Measurements from ENCODE around the gene CLIP3.
"Not testable (repeated sequence)": the region's sequence is repeated elsewhere in the genome, so short reads cannot be mapped to it uniquely, and the experiment has no call there.

Gene CLIP3, protein sequence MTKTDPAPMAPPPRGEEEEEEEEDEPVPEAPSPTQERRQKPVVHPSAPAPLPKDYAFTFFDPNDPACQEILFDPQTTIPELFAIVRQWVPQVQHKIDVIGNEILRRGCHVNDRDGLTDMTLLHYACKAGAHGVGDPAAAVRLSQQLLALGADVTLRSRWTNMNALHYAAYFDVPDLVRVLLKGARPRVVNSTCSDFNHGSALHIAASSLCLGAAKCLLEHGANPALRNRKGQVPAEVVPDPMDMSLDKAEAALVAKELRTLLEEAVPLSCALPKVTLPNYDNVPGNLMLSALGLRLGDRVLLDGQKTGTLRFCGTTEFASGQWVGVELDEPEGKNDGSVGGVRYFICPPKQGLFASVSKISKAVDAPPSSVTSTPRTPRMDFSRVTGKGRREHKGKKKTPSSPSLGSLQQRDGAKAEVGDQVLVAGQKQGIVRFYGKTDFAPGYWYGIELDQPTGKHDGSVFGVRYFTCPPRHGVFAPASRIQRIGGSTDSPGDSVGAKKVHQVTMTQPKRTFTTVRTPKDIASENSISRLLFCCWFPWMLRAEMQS

DNA sequence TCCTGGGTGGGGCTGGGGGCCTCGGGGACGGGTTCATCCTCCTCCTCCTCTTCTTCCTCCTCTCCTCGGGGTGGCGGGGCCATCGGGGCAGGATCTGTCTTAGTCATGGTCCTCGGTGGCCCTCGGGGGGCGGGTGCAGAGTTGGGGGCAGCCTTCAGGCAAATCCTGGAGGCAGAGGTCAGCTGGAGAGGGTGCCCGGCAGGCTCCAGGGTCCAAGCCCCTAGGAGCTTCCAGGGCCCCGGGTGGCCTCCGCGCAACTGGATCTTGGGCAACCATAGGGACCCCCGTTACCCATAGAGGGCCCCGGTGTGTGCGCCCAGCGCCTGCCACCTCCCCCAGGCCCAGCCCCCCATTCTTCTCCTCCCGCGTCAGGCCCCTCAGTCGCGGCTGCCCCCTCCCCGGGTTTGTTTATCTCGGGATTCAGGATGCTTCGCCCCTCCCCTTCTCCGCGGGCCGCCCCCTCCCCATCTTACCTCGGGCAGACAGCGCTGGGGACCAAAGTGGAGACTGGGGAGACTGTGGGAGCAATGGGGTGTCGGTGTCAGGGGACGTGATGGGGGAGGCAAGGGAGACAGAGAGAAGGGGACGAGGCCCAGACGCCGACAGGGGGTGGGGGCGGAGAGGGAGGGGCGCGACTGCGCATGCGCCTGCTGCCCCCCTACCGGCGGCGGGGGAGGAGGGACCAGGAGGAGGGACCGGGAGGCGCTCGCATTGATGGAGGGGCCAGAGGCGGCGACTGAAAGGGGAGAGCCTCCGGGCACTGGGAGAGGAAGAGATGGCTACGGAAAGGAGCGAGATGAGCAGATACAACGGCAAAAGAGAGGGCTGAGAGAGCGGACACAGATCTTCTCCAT, at the start of gene CLIP3:
Gene CLIP3, minus strand, starts transcription at position 623 of the 854 bp plus-strand sequence. Its CDS starts 516 bp downstream, at position 107.
- DNase-seq: peak in 54 of 56 donors; percentile 45 to 90 (median 79)

DNA sequence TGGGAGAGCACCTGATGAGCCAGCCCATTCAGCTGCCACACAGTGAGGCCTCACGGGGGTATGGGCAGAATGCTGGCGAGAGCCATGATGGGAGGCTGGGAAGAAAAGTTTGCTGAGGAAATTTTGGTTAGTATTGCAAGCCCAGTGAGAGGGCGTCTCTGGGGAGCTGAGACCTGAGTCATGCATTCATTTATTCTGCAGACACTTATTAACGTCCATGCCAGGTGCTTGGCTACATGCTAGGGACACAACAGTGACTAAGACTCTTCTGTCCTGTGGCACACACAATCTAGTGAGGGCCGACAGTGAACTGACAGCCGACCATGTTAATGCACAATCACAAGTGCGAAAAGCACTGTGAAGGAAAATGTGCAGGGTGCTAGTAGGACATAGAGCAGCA, 49.2 kb upstream of the CLIP3 start:
- DNase-seq: no peak

DNA sequence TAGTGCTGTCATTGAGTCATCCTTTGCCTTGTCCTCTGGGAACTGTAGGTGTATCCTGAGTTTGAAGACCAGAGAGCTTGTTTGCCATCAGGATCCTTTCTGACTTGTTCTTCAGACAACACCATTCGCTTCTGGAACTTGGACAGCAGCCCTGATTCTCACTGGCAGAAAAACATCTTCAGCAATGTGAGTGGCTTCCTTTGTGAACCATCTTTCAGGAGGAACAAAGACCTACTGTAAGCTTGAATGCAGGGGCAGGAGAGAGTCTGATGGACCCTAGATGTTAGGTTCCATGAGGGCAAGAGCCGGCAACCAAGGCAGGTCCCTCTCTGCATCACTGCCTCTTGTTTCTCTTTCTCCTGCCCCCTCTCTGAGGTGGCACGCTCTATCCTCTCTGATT, 48.7 kb upstream of the CLIP3 start:
- DNase-seq: peak in 45 of 56 donors; percentile 1 to 86 (median 55)

DNA sequence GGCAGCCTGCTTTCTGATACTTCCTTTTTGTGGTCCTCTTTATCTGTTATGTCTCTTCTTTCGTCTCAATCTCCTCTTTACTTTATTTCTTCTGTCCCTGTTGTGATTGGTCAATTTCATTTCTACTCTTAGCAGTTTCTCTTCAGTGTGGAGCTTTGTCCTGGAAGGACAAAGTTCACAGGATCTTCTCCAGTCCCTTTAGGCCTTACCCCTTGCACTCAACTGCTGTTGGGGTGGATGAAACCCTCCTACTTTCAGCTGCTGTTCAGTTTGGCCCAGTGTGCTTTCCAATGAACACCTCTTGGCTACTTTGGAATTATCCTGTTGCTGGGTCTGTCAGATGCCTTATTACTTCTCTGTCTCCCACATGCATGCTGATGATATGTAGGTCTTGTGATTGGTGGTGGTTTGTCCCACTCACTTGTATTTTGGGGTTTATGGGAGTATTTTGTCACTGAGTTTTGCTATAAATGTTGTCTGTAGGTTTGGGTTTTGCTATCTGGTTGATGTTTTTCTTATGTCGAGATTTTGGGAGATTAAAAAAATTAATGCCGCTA, 46.8 kb upstream of the CLIP3 start:
- no peak for DNase-seq

DNA sequence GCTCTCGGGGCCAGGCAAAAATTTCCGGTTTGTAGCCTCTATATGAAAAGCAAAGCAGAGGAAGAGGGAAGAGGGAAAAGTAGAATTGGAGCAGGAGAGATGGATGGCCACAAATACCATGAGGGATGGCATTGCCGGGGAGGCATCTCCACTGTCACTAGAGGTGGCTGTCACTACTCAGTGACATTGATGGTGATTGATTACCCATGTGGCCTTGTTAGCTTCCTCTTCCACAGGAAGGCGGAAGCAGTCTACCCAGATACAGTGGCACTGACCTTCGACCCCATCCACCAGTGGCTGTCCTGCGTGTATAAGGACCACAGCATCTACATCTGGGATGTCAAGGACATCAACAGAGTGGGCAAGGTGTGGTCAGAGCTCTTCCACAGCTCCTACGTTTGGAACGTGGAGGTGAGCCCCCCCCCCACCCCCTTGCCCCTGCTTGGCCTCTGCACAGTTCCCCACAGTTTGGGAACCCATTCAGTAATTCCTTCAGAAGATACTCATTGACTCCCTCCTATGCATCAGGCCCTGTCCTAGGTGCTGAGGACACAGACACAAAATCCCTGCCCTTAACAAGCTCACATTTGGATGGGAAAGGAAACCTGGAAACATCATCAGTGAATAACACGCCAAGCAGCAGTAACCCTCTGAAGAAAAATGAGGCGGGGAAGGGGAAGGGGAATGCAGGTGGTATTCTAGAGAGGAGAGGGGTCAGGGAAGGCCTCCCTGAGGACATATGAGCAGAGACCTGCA, 40.6 kb upstream of the CLIP3 start:
- DNase-seq: no peak

DNA sequence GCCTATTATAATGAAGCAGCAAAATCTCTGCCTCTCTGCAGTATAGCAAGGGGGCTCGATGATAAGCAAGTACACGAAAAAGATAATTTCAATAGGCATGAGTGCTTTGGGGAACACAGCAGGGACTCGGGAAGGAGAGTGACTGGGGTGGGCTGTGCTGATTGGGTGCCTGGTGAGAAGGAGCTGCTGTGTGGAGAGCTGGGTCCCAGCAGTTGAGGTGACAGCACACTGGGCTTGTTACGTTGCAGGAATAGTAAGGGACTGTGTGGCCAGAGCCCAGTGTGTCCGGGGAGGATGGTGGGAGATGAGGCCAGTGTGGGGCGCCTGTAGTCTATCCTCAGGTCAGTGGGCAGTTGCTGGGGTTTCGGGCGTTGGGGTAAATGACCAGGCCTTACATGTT, 39.4 kb upstream of the CLIP3 start:
- no peak for DNase-seq

DNA sequence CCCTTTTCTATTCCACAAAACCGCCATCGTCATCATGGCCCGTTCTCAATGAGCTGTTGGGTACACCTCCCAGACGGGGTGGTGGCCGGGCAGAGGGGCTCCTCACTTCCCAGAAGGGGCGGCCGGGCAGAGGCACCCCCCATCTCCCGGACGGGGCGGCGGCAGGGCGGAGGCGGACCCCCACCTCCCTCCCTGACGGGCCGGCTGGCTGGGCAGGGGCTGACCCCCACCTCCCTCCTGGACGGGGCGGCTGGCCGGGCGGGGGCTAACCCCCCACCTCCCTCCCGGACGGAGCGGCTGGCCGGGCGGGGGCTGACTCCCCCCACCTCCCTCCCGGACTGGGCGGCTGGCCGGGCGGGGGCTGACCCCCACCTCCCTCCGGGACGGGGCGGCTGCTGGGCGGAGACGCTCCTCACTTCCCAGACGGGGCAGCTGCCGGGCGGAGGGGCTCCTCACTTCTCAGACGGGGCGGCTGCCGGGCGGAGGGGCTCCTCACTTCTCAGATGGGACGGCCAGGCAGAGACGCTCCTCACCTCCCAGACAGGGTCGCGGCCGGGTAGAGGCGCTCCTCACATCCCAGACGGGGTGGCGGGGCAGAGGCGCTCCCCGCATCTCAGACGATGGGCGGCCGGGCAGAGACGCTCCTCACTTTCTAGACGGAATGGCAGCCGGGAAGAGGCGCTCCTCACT, 36.3 kb upstream of the CLIP3 start:
- not testable (repeated sequence) for DNase-seq

DNA sequence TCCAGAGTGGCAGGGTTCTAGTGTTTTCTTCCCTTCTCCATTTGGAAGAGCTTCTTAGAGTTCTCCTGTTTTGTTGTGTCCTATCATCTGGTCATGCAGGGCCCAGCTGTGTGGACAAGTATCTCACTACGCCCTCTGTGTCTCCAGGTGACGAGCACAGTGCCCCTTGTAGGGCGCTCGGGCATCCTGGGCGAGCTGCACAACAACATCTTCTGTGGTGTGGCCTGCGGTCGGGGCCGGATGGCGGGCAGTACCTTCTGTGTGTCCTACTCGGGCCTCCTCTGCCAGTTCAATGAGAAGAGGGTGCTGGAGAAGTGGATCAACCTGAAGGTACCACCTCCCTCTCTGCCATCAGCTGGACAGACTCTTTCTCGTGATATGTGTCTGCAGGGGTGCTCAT, 35.0 kb upstream of the CLIP3 start:
- DNase-seq: no peak

DNA sequence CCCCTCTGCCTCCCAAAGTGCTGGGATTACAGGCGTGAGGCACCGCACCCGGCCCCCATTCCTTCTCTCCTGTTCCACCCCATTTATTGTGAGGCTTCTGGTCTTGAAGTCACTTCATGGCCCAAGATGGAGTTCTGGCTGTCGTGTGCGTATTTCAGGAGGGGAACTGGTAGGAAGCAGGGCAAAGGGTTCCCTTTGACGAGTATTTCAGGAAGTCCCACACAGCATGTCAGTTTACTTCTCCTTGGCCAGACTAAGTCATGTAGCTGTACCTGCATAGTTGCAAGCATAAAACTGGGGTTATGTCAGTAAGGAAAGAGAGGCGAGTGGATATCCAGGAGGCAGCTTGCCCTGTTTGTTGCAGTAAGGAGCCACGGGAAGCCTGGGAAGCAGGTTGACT, 32.2 kb upstream of the CLIP3 start:
- no peak for DNase-seq

DNA sequence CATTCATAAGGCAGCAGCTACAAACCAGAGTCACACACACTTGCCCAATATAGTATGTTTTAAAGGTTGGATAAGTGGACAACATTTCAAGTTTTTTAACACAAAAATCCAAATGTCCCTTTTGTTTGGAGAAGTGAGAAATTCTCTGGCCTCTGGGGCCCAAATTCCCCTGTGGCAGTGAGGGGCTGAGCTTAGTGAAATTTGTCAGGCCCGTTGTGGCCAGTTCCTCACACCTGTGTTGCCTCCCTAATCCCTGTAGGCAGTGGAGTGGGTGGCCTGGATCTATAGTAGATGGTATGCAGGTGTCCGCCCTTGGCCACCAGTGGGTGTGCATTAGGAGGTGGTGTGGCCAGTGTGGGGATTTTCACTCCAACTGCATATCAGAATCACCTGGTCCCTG, 28.7 kb upstream of the CLIP3 start:
- DNase-seq: no peak

DNA sequence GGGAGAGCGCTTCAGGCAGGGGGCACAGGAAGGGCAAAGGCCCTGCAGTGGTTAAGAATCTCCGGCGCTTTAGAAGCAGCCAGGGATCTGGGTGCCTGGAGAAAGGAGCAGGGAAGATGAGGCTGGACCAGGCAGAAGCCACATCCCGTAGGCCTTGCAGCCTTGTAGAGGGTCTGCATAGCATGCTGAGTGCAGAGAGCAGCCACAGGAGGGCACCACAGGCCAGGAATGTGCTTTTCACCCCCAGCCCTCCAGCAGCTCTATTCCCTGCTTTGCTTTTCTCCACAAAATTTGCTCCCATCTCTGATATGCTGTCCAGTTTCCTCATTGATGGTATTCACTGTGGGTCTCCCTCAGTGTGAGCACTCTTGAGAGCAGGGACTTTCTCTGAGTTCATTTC, 27.8 kb upstream of the CLIP3 start:
- peak in 50 of 56 donors; percentile 7 to 84 (median 60) for DNase-seq

DNA sequence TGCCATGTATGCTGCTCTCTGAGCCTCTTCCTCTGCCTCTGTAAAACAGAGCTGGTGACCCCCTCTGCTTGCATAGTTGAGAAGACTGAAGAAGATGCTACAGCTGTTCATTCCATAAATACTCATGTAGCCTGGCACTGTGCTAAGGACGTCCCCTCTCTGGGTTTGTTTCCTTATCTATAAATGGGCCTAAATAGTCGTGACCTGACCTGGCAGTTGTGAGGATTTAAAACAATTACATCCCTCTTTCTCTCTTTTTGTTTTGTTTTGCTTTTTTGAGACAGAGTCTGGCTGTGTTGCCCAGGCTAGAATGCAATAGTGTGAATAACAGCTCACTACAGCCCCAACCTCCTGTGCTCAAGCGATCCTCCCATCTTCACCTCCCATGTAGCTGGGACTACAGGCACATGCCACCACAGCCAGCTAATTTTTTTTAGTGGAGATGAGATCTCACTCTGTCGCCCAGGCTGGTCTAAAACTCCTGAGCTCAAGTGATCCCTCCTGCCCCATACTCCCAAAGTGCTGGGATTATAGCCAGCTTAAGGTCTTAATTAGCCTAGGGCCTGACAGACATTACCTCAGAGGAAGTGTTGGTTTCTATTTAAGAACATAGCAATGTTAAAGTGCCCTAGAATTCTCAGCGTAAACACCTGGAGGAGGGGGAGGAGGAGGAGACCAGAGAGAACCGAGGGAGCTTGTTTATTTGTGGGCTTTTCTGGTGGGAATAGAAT, 26.7 kb upstream of the CLIP3 start:
- DNase-seq: no peak

DNA sequence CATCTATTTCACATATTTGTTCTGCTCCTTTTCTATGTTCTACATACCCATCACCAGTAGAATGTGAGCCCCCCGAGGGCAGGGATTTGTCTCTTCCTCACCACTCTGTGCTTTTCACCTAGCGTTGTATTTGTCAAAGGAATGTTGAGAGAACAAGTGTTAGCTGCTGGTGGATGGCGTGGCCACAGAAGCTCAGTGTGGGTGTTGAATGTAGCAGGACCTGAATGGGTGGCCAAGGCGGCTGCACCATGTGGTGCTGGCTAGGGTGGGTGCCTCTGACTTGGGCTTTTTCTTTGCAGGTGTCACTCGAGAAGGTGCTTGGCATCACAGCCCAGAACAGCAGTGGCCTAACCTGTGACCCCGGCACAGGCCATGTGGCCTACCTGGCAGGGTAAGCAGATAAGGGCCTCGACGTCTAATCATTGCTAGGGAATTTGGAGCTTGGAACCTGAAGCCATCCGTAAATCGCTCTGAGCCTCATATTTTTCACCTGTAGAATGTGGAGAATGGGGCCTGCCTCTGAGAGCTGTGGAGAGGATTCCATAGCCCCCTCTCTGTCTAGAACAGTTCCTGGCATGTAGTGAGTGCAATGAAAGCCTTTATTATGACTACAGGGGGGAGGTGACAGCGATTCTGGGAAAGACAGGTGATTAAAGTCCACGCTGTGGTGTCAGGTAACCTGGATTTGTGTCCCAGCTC, 26.0 kb upstream of the CLIP3 start:
- DNase-seq: no peak

DNA sequence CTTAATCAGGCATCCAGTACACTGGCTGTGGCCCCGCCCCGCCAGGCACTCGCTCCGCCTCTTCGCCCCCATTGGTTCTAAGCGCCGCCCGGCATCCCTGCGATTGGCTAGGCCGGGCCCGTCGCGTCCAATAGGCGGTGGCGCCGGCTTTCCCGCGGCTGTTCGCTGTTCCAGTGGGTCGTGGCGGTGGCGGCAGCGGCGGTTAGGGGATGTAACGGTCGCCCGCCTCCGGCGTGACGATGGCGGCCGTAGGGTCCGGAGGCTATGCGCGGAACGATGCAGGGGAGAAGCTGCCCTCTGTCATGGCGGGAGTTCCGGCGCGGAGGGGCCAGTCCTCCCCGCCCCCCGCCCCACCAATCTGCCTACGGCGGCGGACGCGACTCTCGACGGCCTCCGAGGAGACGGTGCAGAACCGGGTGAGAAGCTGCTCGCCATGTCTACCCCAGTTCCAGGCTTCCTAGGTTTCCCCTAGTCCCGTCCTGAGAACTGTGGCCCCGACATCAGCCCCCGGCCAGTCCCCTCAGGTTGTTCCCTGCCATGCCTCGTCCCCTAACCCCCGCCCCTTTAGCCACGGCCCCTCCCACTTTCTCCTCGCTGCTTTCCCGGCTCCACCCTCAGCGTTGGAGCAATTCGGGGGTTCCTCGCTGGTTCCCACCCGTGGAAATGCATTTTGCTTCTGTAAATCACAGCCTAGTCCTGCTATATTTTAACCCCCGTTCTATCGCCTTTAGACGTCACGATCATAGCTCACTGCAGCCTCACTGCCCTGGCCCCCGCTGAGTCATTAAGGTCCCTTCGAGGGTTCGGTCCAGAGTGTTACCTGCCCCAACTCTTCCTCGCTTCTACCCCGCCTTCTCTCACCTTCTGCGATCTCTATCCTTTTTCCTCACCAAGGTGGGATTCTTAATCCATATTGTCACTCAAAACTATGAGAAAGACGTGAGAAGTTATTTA, 22.3 kb upstream of the CLIP3 start, which contains the start of gene WDR62:
Gene WDR62, plus strand, starts transcription at position 165 of the 954 bp plus-strand sequence. Its CDS starts 75 bp downstream, at position 240.
- peak in 54 of 56 donors; percentile 71 to 100 (median 98) for DNase-seq

DNA sequence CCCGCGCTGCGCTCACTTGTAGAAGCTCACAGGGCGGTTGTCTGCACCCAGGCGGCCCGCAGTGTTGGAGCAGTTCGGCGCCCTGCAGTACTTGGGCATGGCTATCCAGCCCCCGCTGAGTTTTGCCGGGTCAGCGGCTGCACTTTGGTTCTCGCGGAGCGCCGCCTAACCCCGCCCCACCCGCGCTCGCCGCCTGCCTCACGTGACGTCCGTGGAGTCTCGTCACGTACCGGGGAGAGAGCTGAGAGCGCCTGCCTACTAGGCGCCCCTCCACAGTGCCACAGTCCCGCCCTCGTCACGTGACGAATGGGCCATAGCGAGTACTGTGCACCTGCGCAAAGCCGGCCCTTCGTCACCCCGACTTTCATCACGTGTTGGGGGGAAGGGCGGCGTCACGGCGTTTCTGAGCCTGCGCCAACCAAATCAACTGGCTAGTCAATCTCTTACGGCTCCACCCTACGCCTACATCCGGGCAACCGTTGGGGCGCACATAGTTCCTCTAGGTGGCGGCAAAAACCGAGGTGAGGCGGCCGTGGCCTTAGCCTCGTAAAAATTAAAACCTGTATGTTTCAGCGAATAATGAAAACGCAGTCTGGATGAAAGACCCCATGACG, 21.6 kb upstream of the CLIP3 start, which contains the start of gene THAP8:
Gene THAP8, minus strand, starts transcription at position 167 of the 614 bp plus-strand sequence. Its CDS starts 68 bp downstream, at position 99.
- peak; percentile 86 to 100 (median 99) for DNase-seq

DNA sequence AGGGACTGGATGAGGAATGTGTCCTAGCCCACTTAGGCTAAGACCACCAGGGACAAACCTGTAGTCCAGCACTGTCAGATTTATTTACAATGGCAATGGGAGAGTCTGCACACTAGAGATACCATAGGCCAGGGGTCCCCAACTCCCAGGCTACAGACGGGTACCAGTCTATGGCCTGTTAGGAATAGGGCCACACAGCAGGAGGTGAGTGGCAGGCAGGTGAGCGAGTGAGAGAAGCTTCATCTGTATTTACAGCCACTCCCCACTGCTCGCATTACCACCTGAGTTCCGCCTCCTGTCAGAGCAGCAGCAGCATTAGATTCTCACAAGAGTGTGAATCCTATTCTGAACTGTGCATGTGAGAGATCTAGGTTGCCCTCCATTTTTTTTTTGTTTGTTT, 19.0 kb upstream of the CLIP3 start:
- no peak for DNase-seq

DNA sequence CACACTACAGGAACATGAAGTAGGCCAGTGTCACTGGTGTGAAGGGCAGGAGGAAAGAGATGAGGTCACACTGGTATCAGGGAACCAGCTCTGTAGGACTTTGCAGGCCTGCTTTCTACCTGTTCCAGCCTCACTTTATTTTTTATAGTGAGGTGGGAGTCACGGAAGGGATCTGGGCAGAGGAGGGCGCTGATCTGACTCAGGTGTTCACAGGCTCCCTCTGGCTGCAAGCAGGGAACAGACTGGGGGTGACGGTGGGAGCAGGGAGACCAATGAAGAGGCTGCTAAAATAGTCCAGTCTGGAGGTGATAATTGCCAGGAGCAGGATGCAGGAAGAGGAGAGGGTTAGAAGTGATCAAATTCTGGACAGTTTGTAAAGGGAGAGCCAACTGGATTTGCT, 18.6 kb upstream of the CLIP3 start:
- DNase-seq: peak in 20 of 56 donors; percentile 2 to 62 (median 18)

Data from nucleus accumbens (tissue), 56 donors.